ENCODE results near the gene TMEM175. TPM values are rescaled to one million over a fixed set of nuclear protein-coding genes. Genes with fewer than 3 reads are reported as not detected.

Gene TMEM175
- total and polyA plus RNA-seq, 2 of the 8 experiments (the other 6 are each of a cell fraction or from before 2014, with no cell fraction given): 4.9 to 20.7 TPM

- H4K91ac ChIP-seq (replicated peaks; ENCODE audit: insufficient read length, low read length): no peak overlapping the region
- H3K4me1 ChIP-seq (replicated peaks in 1 of 4; ENCODE audit: control insufficient read depth in 3 of 4, insufficient read depth in 4 of 4, low read length in 3 of 4): no peaks in the 10 kb centered on the region; a peak in 1 of 7 replicates
- 92% methylated on average over 33 of the region's 33 CpGs; no CpG with 5 or more reads in 1 of the 2 experiments for WGBS, 2 experiments (ENCODE audit: extremely low coverage in 1 of 2, insufficient coverage in 1 of 2, insufficient read length in 1 of 2, insufficient replicate concordance in 2 of 2, low coverage in 1 of 2, low lambda C conversion rate in 2 of 2, missing lambda C conversion rate in 1 of 2)
These were observed 23.1 kb downstream of the TMEM175 start for GRCh38 chr4:955161-955921.

More at GRCh38 chr4:955161-955921, 23.1 kb downstream of the TMEM175 start:
- Histone ChIP-seq H3K36me3 (ENCODE audit: control insufficient read depth in 2 of 4, insufficient read depth in 4 of 4, low read length in 3 of 4) (no peaks in the 10 kb centered on the region), H3K4me2 (ENCODE audit: insufficient read depth in 1 of 2, low read depth in 2 of 2, low read length in 2 of 2) (no peak overlapping the region), H2BK20ac (ENCODE audit: low read length) (no peak overlapping the region), H2AFZ (ENCODE audit: low read length) (no peak overlapping the region), H2AK5ac (ENCODE audit: low read depth, low read length) (no peak overlapping the region), H3K79me1 (ENCODE audit: low read depth, low read length) (no peaks in the 10 kb centered on the region), H2BK15ac (ENCODE audit: low read length) (no peak overlapping the region), H3K4me3 (ENCODE audit: extremely low read depth in 1 of 4, insufficient read depth in 2 of 4, low read depth in 3 of 4, low read length in 4 of 4) (no peak overlapping the region), H3K79me2 (ENCODE audit: control insufficient read depth in 1 of 2, insufficient read depth in 2 of 2, low read length in 2 of 2) (no peaks in the 10 kb centered on the region), H2BK12ac (ENCODE audit: low read depth, low read length) (no peak overlapping the region), H2BK5ac (ENCODE audit: low read depth, low read length) (no peak overlapping the region), H3K14ac (ENCODE audit: insufficient read length) (no peak overlapping the region), H3K18ac (ENCODE audit: extremely low read depth, low read length) (no peak overlapping the region), H3K27ac (ENCODE audit: low read depth, low read length) (no peak overlapping the region), H3K23me2 (ENCODE audit: low read depth, low read length) (no peaks in the 10 kb centered on the region), H3K27me3 (replicated peaks in 1 of 4; ENCODE audit: control insufficient read depth in 3 of 4, extremely low read depth in 1 of 4, insufficient read depth in 3 of 4, low read length in 3 of 4) (0 out of 7 replicates have a peak, but pooled peaks cover 0 to under 1% (median 0%) of the 10 kb centered on the region in 4 experiments), H3K9me3 (ENCODE audit: insufficient read depth in 2 of 2, low read depth in 1 of 2, low read length in 1 of 2) (no peaks in the 10 kb centered on the region), H4K20me1 (replicated peaks in 1 of 2; ENCODE audit: control insufficient read depth in 1 of 2, insufficient read depth in 2 of 2, low read length in 2 of 2) (peaks cover 0 to 3% of the 10 kb centered on the region in 2 experiments), H4K8ac (ENCODE audit: extremely low read depth, insufficient read depth, low read length) (no peak overlapping the region; the same call in 1 of the 2 replicates), H2BK120ac (replicated peaks; ENCODE audit: low read depth, low read length) (no peak overlapping the region), H3K23ac (ENCODE audit: insufficient read length) (no peak overlapping the region), H4K5ac (ENCODE audit: insufficient read length, low read depth, low read length) (no peak overlapping the region), H3K56ac (replicated peaks; ENCODE audit: insufficient read length, low read depth, low read length) (no peak overlapping the region), H3K9ac (replicated peaks in 1 of 4; ENCODE audit: extremely low read depth in 1 of 4, low read depth in 3 of 4, low read length in 3 of 4) (no peak overlapping the region), H3K4ac (replicated peaks; ENCODE audit: insufficient read length, low read depth, low read length) (no peak overlapping the region)
- FAIRE-seq (no peak), DNase-seq (ENCODE audit: low read depth in 1 of 2, low spot score in 2 of 2) (no peak)
- ChIA-PET CTCF (ENCODE audit: partially characterized antibody) (no interaction called here), POLR2A (ENCODE audit: partially characterized antibody) (interaction anchor here (0.9 kb wide), 1 partner anchor 79 kb away, joined by 3 read pairs; no protein-coding TSS in a partner anchor)
- TF ChIP-seq BCL11A (IDR thresholded peaks at IDR 0.05; ENCODE audit: low read depth in 2 of 2, low read length in 2 of 2) (no peak), BRCA1 (IDR thresholded peaks at IDR 0.05; ENCODE audit: low read depth, low read length) (no peak), GTF2F1 (IDR thresholded peaks at IDR 0.05; ENCODE audit: borderline replicate concordance, low read depth, low read length) (no peak), CBX8 (IDR thresholded peaks at IDR 0.05; ENCODE audit: borderline replicate concordance, low read depth, low read length) (no peak)
